ENCODE measurements around the gene RRM2. TPM values are rescaled to one million over a fixed set of nuclear protein-coding genes. Genes with fewer than 3 reads are reported as not detected.

RRM2 gene
- total RNA-seq, 1 donor from 2014 or later: 11.9 TPM

- Histone ChIP-seq H3K4me3 (ENCODE audit: insufficient read depth, low read depth, low read length) (no peak overlapping the region), H3K9me3 (ENCODE audit: insufficient read depth, low read depth, low read length) (no peaks in the 10 kb centered on the region), H3K9ac (ENCODE audit: low read length) (no peak overlapping the region), H3K27me3 (ENCODE audit: insufficient read depth, low read length) (no peaks in the 10 kb centered on the region), H3K4me2 (ENCODE audit: low read length) (no peak overlapping the region), H3K79me2 (ENCODE audit: insufficient read depth, low read length) (peaks cover 9% of the 10 kb centered on the region), H4K20me1 (ENCODE audit: insufficient read depth, low read length) (peaks cover 4% of the 10 kb centered on the region), H2AFZ (ENCODE audit: low read depth, low read length) (no peak overlapping the region), H3K36me3 (ENCODE audit: insufficient read depth, low read length) (peaks cover 12% of the 10 kb centered on the region), H3K4me1 (ENCODE audit: insufficient read depth, low read length) (no peaks in the 10 kb centered on the region), H3K27ac (ENCODE audit: low read depth, low read length) (no peak overlapping the region)
- H3K9me3 Mint-ChIP-seq (ENCODE audit: unreplicated experiment): no peaks in the 10 kb centered on the region
- TF ChIP-seq CTCF (IDR thresholded peaks at IDR 0.05; ENCODE audit: insufficient read depth, low read depth, low read length) (no peak), EZH2 (IDR thresholded peaks at IDR 0.05; ENCODE audit: insufficient read depth, low read length) (no peak)
- DNase-seq (ENCODE audit: low read depth) (no peak), FAIRE-seq (no peak)
- H3K36me3 Mint-ChIP-seq (ENCODE audit: low read depth, unreplicated experiment): no peaks in the 10 kb centered on the region
- H3K4me3 Mint-ChIP-seq (ENCODE audit: unreplicated experiment): no peak overlapping the region
- no peaks in the 10 kb centered on the region for H3K27me3 Mint-ChIP-seq (ENCODE audit: low read depth, unreplicated experiment)
- no peaks in the 10 kb centered on the region for H3K4me1 Mint-ChIP-seq (ENCODE audit: low read depth, unreplicated experiment)
- H3K27ac Mint-ChIP-seq (ENCODE audit: unreplicated experiment): no peak overlapping the region
These were observed 10.6 kb downstream of the RRM2 start for GRCh38 chr2:10132996-10133647.

- H3K4me3 Mint-ChIP-seq (ENCODE audit: unreplicated experiment): no peak overlapping the region
- no peaks in the 10 kb centered on the region for H3K9me3 Mint-ChIP-seq (ENCODE audit: unreplicated experiment)
- Histone ChIP-seq H3K79me2 (ENCODE audit: insufficient read depth, low read length) (no peaks in the 10 kb centered on the region), H3K9me3 (ENCODE audit: insufficient read depth, low read depth, low read length) (no peaks in the 10 kb centered on the region), H3K4me2 (ENCODE audit: low read length) (no peak overlapping the region), H3K27ac (ENCODE audit: low read depth, low read length) (no peak overlapping the region), H4K20me1 (ENCODE audit: insufficient read depth, low read length) (no peaks in the 10 kb centered on the region), H3K4me1 (ENCODE audit: insufficient read depth, low read length) (no peaks in the 10 kb centered on the region), H3K4me3 (ENCODE audit: insufficient read depth, low read depth, low read length) (no peak overlapping the region), H3K9ac (ENCODE audit: low read length) (no peak overlapping the region), H3K36me3 (ENCODE audit: insufficient read depth, low read length) (peaks cover 3% of the 10 kb centered on the region), H2AFZ (ENCODE audit: low read depth, low read length) (no peak overlapping the region), H3K27me3 (ENCODE audit: insufficient read depth, low read length) (no peaks in the 10 kb centered on the region)
- H3K4me1 Mint-ChIP-seq (ENCODE audit: low read depth, unreplicated experiment): no peaks in the 10 kb centered on the region
- DNase-seq (ENCODE audit: low read depth): no peak
- FAIRE-seq: no peak
- H3K27me3 Mint-ChIP-seq (ENCODE audit: low read depth, unreplicated experiment): peaks cover 3% of the 10 kb centered on the region
- no peak overlapping the region for H3K27ac Mint-ChIP-seq (ENCODE audit: unreplicated experiment)
- TF ChIP-seq EZH2 (IDR thresholded peaks at IDR 0.05; ENCODE audit: insufficient read depth, low read length): no peak
- TF ChIP-seq CTCF (IDR thresholded peaks at IDR 0.05; ENCODE audit: insufficient read depth, low read depth, low read length): no peak
- no peaks in the 10 kb centered on the region for H3K36me3 Mint-ChIP-seq (ENCODE audit: low read depth, unreplicated experiment)
These were observed 13.0 kb downstream of the RRM2 start for GRCh38 chr2:10135296-10136089.

Measured in astrocyte (in vitro differentiated cells and primary cell).